ENCODE results near the gene SIGLEC6. TPM values are rescaled to one million over a fixed set of nuclear protein-coding genes. Genes with fewer than 3 reads are reported as not detected.

The SIGLEC6 gene
- total RNA-seq, 1 experiment from 2014 or later = not detected

DNA sequence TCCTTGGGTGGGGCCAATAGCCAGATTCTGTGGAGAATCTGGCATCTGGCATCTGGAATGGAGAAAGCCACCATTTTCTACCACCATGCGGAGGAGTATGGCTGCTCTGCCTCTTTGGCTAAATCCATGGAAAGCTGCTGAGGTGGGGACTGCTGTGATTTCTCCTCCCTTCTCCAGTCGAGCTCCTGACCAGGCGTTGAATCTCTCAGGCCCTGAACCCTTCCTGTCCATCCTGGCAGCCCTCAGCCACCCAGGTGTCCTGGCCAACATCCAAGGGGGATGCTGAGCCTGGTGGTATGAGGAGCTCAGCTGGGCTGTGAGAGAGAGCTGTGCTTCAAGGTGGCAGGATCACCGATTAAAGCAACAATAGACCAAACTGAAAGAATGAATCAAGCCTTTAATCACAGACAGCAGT lies 17.4 kb upstream of the SIGLEC6 start:
- H3K27me3 ChIP-seq (ENCODE audit: control insufficient read depth, insufficient read depth, low read length) = 0 out of 2 replicates have a peak, but pooled peaks cover 2% of the 10 kb centered on the region
- TF ChIP-seq SIN3A (IDR thresholded peaks at IDR 0.05; ENCODE audit: borderline replicate concordance, insufficient read depth, low read depth, low read length) = no peak
- no peak for TF ChIP-seq CTCF (IDR thresholded peaks at IDR 0.05)
- TF ChIP-seq POLR2AphosphoS5 (IDR thresholded peaks at IDR 0.05; ENCODE audit: low read depth, low read length) = no peak
- no peak for TF ChIP-seq REST (IDR thresholded peaks at IDR 0.05; ENCODE audit: insufficient read depth in 1 of 2, low read depth in 2 of 2, low read length in 1 of 2)
- no peak for TF ChIP-seq TCF7L2 (IDR thresholded peaks at IDR 0.05; ENCODE audit: low read depth, low read length)
- ChIA-PET POLR2A (no interaction called here), CTCF (no interaction called here)
- no peaks in the 10 kb centered on the region for H3K9me3 ChIP-seq (ENCODE audit: control insufficient read depth, insufficient read depth, low read depth, low read length)
- DNase-seq (ENCODE audit: low read depth, low spot score) = no peak
- no peaks in the 10 kb centered on the region for H3K36me3 ChIP-seq (ENCODE audit: control insufficient read depth, insufficient read depth, low read length)
- no TSS peak for BruUV-seq (replicated peaks)
- H3K4me3 ChIP-seq (ENCODE audit: low read depth in 2 of 2, low read length in 2 of 2) = no peak overlapping the region
- intact Hi-C loops (cut with micrococcal nuclease; ENCODE audit: unreplicated experiment) (no loop called here), in situ Hi-C loops (cut with HindIII; ENCODE audit: low pct_unique_long_range_greater_than_20kb, low sequenced_read_pairs) (no loop called here)
- no peaks in the 10 kb centered on the region for H3K4me1 ChIP-seq (ENCODE audit: control insufficient read depth, insufficient read depth, low read length)
- no peak for ATAC-seq
- no peak overlapping the region for H3K27ac ChIP-seq (ENCODE audit: low read length)

DNA sequence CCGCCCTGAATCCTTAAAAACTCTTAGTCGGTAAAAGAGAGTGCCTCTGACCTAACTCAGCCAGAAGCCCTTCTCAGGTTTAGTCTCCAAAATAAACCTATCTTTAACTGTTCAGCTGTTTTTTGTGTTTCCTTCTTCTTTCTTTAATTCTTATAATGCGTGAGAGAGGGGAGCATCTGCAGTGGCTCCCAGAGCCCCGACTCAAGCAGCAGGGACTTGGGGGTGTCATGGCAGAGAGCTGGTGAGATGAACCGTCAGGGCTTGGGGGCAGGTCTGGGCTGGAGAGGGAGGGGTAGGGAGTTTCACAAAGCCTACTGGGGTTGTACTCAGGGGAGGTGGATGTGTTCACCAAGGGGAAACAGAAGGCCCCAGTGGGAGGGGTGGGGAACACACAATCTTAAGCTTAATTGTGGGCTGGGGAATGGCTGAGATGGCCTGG lies 16.8 kb upstream of the SIGLEC6 start:
- 0 out of 2 replicates have a peak, but pooled peaks cover 2% of the 10 kb centered on the region for H3K27me3 ChIP-seq (ENCODE audit: control insufficient read depth, insufficient read depth, low read length)
- intact Hi-C loops (cut with micrococcal nuclease; ENCODE audit: unreplicated experiment) = no loop called here
- no peak overlapping the region for H3K27ac ChIP-seq (ENCODE audit: low read length)
- no peaks in the 10 kb centered on the region for H3K4me1 ChIP-seq (ENCODE audit: control insufficient read depth, insufficient read depth, low read length)
- H3K9me3 ChIP-seq (ENCODE audit: control insufficient read depth, insufficient read depth, low read depth, low read length) = no peaks in the 10 kb centered on the region
- no TSS peak for BruUV-seq (replicated peaks)
- ChIA-PET CTCF (no interaction called here), POLR2A (no interaction called here)
- ATAC-seq (no peak), DNase-seq (ENCODE audit: low read depth, low spot score) (no peak)
- H3K4me3 ChIP-seq (ENCODE audit: low read depth in 2 of 2, low read length in 2 of 2) = no peak overlapping the region
- H3K36me3 ChIP-seq (ENCODE audit: control insufficient read depth, insufficient read depth, low read length) = no peaks in the 10 kb centered on the region
- TF ChIP-seq TCF7L2 (IDR thresholded peaks at IDR 0.05; ENCODE audit: low read depth, low read length) (no peak), CTCF (IDR thresholded peaks at IDR 0.05) (no peak), POLR2AphosphoS5 (IDR thresholded peaks at IDR 0.05; ENCODE audit: low read depth, low read length) (no peak), REST (IDR thresholded peaks at IDR 0.05; ENCODE audit: insufficient read depth in 1 of 2, low read depth in 2 of 2, low read length in 1 of 2) (no peak), SIN3A (IDR thresholded peaks at IDR 0.05; ENCODE audit: borderline replicate concordance, insufficient read depth, low read depth, low read length) (no peak)
- in situ Hi-C loops (cut with HindIII; ENCODE audit: low pct_unique_long_range_greater_than_20kb, low sequenced_read_pairs) = no loop called here

Data from Panc1 (cell line).